Forelimb muscle (tissue), 1 donor: ENCODE measurements around the gene ALG2. TPM values are rescaled to one million over a fixed set of nuclear protein-coding genes. Genes with fewer than 3 reads are reported as not detected.

Source experiments
- DNase-seq: peaks from one replicate; pipeline ENCODE4 v3.0.0-alpha.2; 2013; ENCODE audit warnings: low read depth
- polyA plus RNA-seq: library from polyadenylated mRNA; unstranded; fragments of 120-200 nt; gene quantifications from one replicate; pipeline ENCODE4 v1.2.1, GENCODE V29; 2013; ENCODE audit not compliant: insufficient read length

ALG2 gene
- polyA plus RNA-seq, 1 donor: 17.5 TPM

- DNase-seq: no peak
Measured at GRCh38 chr9:99172124-99173091, 49.3 kb downstream of the ALG2 start.

DNA sequence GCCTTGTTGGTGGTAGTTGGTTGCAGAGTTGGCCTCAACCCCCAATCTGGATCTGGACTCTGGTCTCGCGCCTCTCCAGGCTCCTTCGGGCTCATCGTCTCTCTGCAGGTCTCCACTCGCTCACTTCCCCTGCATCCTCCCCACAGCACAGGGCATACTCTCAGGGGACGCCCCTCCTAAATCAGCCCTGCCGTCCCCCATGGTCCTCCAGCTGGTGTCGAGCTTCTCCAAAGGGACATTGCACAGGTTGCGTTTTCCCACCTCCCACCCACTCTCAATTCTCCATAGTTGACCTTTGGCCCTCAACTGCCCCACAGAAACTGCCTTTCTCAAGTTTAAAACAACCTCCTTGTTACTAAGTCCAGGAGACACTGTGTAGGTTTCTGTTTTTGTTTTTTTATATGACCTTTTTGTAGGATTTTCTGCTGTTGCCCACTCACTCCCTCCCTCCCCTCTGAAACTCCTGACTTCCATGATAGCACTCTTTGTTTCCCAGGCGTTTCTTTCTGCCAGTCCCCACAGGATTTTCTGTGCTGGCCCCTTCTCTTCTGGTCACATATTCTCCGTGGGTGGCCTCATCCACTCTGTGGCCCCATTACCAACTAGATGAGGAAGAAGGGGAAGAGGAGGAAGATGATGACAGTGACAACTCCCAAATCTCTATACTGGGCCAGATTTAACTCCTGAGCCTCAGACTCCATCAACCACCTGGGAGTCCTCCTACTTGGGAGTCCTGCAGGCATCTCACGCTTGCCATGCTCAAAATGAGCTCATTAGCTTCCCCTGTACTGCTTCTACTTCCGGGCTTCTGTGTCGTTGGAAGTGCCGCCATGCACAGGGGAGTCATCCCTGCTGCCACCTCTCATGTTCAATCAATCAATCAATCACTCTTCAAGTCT is 50.3 kb downstream of the ALG2 start:
- no peak for DNase-seq

GRCh38 chr9:99169982-99170761 is 51.6 kb downstream of the ALG2 start:
- no peak for DNase-seq

DNA sequence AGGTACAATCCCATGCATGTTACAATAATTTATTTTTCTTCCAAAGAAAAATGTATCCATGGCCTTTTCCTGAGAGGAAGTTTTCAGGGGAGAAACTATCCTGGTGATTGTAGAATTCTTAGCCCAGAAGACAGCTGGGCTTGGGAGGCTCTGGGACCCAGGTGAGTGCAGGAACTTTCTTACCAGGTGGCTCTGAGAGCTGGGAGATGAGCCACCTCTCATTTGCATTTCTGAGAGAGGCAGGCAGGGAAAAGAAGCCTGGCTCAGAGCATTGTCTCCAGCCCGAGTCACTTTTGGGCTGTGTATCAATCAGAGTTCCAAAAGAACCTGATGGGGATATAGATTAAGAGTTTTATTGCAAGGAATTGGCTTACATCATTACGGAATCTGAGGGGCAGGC is 52.7 kb downstream of the ALG2 start:
- no peak for DNase-seq

GRCh38 chr9:99167694-99168093 is 54.0 kb downstream of the ALG2 start:
- DNase-seq: no peak

- DNase-seq: no peak
Measured at GRCh38 chr9:99167119-99167518, 54.6 kb downstream of the ALG2 start.

Other genes starting within 250 kb of the ALG2 start
- 22.9 TPM for gene TGFBR1, start 116.8 kb downstream of the ALG2 start, polyA plus RNA-seq
- 75.3 TPM for gene SEC61B, start 340 bp upstream of the ALG2 start, polyA plus RNA-seq